KOPT-K1 (cell line): ENCODE data around the gene PIK3R1.
A peak's percentile ranks its signal among the peaks of the same experiment; 100 is the strongest.

Experiments used
- H3K27ac ChIP-seq: fragments of 200-600 bp; sonication (generic); 2 replicates; pipeline ENCODE4 v1.5.1; 2016; ENCODE audit warnings: antibody characterized with exemption, mild to moderate bottlenecking, low read depth, low read length; ENCODE audit not compliant: poor library complexity, severe bottlenecking
- H3K36me3 ChIP-seq: fragments of 200-600 bp; sonication (generic); 2 replicates; pipeline ENCODE4 v1.5.1; 2017; ENCODE audit warnings: antibody characterized with exemption, mild to moderate bottlenecking, low read length, moderate library complexity; ENCODE audit not compliant: insufficient read depth
- H3K9me3 ChIP-seq: fragments of 200-600 bp; sonication (generic); 2 replicates; pipeline ENCODE4 v1.5.1; 2017; ENCODE audit warnings: antibody characterized with exemption, low read length, mild to moderate bottlenecking; ENCODE audit not compliant: insufficient read depth, poor library complexity, severe bottlenecking

Gene PIK3R1

DNA sequence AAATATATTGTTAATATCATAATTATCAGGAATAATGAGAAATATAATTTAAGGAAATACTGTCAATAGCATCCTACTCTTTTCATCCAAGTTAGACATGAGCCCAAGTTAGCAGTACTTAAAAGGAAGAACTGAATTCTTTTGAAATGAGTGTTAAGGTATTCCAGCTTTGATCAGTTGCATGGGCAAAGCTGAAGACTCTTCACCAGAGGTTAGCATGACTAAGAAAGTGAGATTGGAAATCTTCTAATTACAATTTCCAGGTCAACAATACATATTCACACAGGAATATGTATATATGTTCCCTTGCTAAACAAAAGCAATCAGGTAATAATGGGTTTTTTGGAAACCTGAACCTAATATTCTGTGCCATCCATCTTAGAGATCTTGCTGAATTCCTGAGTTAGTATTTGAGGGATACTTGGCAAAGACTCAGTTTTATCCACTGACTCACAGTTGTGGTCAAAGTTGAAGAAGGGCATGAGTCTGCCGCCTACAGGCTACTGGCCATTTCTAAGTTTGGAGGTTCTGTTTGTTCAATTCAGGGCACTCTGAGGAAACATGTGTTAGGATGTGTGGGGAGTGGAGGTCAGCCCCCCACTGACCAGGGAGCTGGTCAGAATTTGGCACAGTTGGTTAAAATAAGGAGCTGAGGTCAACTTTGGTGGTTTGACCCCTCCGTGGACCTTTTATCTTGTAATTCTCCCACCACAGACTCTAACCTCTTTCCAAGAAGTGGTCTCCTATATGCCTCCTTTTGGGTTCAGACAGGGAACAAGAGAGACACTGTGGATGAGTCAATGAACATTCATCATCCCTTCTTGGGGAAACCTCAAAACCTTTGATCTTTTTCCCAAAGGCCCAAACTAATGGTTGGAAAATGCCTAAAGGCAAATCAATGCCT is 118.3 kb downstream of the PIK3R1 start:
- H3K27ac ChIP-seq = no peak overlapping the region

DNA sequence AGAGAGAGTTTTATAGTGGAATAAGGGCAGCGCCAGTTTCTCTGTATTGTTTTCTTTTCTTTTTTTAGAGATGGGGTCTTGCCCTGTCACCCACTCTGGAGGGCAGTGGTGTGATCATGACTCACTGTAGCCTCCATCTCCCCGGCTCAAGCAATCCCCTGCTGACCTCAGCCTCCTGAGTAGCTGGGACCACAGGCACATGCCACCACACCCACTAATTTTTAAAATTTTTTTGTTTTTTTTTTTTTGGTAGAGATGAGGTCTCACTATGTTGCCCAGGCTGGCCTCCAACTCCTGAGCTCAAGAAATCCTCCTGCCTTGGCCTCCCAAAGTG is 119.0 kb downstream of the PIK3R1 start:
- no peaks in the 10 kb centered on the region for H3K9me3 ChIP-seq

More for the DNA sequence above, 118.3 kb downstream of the PIK3R1 start:
- Histone ChIP-seq H3K9me3 (no peaks in the 10 kb centered on the region), H3K36me3 (no peaks in the 10 kb centered on the region)

DNA sequence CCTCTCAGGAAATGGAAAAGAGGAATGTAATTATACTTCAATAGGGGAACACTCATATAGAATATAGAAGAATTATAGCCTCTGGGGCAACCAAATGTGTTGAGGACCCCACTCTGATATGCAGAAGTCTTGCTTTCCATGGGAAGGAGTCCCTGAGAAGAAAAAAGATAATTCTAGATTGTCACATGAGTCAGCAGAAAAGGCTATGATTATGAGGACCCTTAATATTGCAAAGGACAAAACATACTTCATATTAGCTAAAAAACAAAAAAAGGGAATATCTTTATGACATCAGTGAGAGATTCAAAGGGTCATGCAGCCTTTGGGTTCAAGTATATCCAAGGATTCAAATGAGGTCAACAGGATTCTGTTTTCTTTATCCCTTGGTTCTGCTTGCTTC is 119.5 kb downstream of the PIK3R1 start:
- no peaks in the 10 kb centered on the region for H3K9me3 ChIP-seq
- H3K27ac ChIP-seq = no peak overlapping the region
- no peaks in the 10 kb centered on the region for H3K36me3 ChIP-seq

More for the DNA sequence above, 119.0 kb downstream of the PIK3R1 start:
- H3K27ac ChIP-seq = no peak overlapping the region
- no peaks in the 10 kb centered on the region for H3K36me3 ChIP-seq

DNA sequence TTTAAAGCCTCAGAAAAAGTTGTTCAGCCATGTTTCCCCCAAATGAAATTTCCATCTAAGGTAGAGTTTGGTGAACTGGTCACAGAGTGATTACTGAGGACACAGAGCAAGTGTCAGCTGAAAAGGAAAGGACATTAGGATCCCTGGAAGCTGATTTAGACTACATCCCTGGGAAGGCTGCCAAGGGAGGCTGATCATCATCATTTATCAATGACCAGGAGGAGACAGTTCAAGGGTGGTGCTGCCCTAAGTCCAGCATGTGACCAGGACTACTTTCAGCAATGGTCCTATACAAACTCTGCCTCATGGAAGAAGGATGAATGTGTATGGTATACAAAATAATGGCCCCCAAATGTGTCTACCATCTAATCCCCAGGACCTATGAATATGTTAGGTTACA is 120.6 kb downstream of the PIK3R1 start:
- H3K27ac ChIP-seq = no peak overlapping the region
- H3K9me3 ChIP-seq = no peaks in the 10 kb centered on the region
- H3K36me3 ChIP-seq = no peaks in the 10 kb centered on the region

DNA sequence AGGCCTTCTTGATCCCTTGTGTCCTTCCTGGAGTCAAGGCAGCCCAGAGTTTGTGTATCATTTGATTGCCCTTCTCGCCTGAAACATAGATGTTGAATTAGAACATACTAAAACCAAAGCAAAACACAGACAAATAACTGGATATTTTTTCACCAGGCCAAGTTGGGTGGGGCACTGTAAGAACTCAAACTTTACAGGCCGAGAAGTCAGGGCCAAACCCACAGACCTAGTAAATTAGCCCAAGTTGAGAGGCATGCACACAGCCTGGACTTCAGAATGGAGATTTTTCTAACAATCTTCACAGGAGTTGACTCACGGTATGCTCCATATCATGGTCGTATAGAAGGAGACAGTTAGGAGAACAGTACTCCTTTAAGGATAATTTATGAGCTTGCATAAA is 121.7 kb downstream of the PIK3R1 start:
- H3K27ac ChIP-seq = no peak overlapping the region
- no peaks in the 10 kb centered on the region for H3K9me3 ChIP-seq
- no peaks in the 10 kb centered on the region for H3K36me3 ChIP-seq

DNA sequence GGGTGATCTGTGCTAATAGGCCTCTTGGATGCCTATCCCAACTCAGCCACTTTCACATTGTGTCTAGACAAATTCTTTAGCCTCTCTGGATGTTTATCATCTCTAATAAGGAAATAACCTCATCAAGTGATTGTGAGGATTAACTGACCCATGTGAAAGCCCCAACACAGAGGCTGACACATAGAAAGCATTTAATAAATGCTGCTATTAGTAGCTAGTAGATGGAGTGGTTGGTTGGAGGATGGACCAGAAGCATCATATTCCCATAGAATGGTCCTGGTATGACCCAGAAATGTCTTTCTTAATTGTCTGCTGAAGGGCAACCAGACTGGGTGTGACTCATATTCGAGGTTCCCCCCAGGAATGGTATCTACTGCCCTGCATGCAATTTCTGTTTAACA is 124.4 kb downstream of the PIK3R1 start:
- no peak overlapping the region for H3K27ac ChIP-seq
- no peaks in the 10 kb centered on the region for H3K36me3 ChIP-seq
- H3K9me3 ChIP-seq = no peaks in the 10 kb centered on the region

DNA sequence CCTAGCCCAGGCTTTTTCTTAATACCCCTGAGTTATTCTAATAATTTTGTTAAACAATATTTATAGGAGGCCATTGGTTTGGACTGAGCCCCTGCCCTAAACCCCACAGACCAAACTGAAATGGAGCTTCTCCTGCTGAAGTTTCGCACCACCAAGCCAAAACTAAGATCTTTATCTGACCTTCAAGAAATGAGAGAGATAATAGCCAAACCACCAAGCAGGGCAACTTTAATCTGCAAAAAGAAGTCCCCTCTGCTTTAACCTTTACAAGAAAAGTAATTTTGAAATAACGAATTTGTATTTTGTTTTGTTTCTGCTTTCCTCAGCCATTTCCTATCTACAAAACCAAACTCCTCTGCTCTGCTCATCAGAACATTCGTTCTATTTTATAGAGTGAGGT is 125.5 kb downstream of the PIK3R1 start:
- no peak overlapping the region for H3K27ac ChIP-seq
- H3K36me3 ChIP-seq = no peaks in the 10 kb centered on the region

DNA sequence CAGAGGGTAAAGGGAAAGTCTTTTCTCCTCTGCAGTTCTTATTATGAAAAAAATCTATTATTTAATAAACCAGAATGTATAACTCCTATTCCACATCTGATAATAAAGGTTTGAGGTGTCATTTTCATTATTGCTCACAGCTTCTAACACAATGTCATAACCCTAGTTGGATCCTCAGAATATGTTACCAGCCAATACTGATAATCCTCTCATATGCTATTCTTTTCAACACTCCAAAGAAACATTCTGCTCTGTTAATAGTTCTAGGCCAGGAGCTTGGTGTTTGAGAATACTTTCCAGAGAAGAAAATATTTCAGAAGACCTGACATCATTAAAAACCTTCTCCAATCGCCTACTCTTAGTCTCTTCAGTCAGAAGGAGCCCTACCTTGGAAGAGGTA is 127.1 kb downstream of the PIK3R1 start:
- H3K9me3 ChIP-seq = peaks cover 4% of the 10 kb centered on the region
- no peaks in the 10 kb centered on the region for H3K36me3 ChIP-seq
- H3K27ac ChIP-seq = no peak overlapping the region

More for the DNA sequence above, 125.5 kb downstream of the PIK3R1 start:
- no peaks in the 10 kb centered on the region for H3K9me3 ChIP-seq

DNA sequence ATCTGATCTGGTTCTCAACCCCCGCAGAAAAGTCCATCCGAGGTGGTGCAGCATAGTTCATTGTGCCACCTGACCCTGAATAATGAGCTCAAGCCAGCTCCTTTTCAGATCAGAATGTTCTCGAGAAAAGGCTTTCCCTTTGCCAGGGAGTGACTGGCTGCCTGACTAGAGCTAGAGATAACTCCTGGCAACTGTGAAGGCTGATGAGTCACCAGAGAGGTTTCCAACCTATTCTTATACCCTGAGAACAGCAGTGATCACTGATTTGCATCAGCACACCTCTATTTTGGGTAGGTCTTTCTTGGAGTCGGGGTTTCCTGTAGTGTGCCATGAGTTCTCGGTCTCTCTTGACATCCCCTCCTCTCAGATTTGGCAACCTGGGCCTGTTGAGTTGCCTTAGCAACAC is 127.9 kb downstream of the PIK3R1 start:
- Histone ChIP-seq H3K36me3 (no peaks in the 10 kb centered on the region), H3K9me3 (peaks cover 12% of the 10 kb centered on the region), H3K27ac (no peak overlapping the region)

DNA sequence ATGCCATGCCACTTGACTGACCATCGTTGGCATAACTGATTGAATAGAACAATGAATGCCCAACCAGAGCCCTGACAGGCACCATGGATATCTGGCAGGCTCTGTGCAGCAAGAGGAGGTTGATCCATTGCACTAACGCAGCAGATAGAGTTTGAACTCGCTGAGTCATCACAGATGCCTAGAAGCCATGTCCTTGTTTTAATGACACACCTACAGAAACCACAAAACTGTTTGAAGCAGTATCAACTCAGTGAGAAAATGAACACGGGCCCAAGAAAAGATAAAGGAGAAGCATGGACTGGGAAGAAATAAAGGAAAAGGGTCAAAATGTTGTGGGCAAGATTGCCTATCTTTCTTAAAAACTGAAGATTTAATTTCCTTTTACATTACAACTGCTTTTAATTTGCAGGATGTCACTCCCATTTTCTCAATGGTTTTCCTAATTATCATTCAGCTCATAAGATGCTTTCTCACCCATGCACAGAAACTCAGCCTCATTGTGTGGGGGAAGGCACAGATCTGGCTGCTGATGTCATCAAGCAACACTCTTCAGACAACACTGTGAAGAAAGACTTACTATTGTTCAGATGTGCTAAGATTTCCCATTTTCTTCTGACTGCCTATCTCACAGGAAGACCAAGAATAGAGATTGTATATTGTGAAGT is 129.0 kb downstream of the PIK3R1 start:
- peaks cover 16% of the 10 kb centered on the region for H3K9me3 ChIP-seq
- peak overlapping the region; percentile 39 for H3K27ac ChIP-seq

DNA sequence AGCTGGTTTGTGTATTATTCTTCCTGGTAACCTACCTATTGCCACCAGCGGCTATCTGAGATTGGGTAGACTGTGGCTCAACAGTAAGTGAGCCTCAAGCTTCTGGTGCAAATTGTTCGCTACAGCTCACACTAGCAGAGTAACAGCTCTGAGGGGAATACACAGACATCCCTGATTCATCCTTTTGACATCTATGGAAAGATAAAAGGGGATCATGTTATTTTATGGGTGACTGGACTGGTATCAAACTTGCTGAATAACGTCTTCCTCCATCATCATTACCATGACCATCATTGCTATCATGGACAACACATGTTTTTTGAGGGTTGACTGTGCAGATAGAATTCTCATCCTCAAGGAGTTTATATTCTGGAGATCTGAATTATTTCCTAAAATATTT is 129.6 kb downstream of the PIK3R1 start:
- H3K9me3 ChIP-seq = peaks cover 16% of the 10 kb centered on the region
- H3K27ac ChIP-seq = peak overlapping the region; percentile 39
- H3K36me3 ChIP-seq = no peaks in the 10 kb centered on the region

More for the DNA sequence above, 129.0 kb downstream of the PIK3R1 start:
- H3K36me3 ChIP-seq = no peaks in the 10 kb centered on the region

DNA sequence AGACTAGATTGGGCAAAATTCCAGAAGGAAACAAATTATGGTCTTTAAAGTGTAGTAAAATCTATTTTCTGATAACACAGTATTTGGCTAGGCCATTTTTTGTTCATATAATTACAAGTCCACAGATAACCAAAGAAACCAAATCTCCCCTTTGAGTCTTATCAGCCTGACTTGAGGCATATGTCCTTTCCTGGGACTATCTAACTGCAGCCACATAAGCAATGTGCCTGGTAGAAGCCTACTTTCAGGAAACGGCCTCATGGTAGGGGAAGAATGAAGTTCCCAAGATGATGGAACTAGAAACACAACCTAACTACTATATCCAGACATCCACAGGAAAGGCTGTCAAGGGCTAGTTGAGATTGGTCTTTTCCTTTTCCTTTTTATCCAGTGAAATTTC is 130.0 kb downstream of the PIK3R1 start:
- no peaks in the 10 kb centered on the region for H3K36me3 ChIP-seq
- H3K9me3 ChIP-seq = peaks cover 16% of the 10 kb centered on the region
- no peak overlapping the region for H3K27ac ChIP-seq

DNA sequence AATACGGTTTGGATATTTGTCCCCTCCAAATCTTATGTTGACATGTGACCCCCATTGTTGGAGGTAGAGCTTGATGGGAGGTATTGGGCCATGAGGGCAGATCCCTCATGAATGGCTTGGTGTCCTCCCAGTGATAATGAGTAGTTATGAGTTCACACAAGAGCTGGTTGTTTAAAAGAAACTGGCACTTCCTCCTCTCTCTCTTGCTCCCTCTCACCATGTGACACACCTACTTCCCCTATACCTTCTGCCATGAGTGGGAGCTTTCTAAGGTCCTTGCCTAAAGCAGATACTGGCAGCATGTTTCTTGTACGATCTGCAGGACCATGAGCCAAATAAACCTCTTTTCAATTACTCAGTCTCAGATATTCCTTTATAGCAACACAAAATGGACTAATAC is 132.0 kb downstream of the PIK3R1 start:
- peaks cover 16% of the 10 kb centered on the region for H3K9me3 ChIP-seq
- H3K27ac ChIP-seq = no peak overlapping the region
- no peaks in the 10 kb centered on the region for H3K36me3 ChIP-seq

DNA sequence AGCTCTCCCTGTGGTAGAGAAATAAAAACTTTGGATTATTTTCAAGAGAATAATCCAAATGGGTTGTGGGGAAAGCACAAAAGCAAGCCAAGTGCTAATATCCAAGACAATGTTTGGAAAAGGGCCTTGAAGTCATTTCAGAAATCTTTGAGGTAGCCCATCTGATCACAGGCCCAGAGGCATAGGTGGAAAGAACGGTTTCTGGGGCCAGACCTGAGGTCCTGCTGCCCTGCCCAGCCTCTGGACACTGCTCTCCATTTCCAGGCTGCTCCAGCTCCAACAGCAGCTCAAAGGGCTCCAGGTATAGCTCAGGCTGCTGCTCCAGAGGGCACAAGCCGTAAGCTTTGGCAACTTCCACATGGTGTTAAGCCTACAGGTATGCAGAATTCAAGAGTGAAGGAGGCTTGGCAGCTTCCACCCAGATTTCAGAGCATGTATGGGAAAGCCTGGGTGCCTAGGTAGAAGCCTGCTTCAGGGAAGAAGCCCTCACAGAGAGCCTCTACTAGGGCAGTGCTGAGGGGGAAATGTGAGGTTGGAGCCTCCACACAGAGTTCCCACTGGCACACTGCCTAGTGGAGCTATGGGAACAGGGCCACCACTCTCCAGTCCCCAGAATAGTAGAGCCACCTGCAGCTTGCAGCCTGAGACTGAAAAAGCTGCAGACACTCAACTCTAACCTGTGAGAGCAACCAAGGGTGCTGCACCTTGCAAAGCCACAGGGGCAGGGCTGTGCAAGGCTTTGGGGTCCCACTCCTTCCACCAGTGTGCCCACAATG is 133.1 kb downstream of the PIK3R1 start:
- peaks cover 16% of the 10 kb centered on the region for H3K9me3 ChIP-seq
- no peaks in the 10 kb centered on the region for H3K36me3 ChIP-seq
- H3K27ac ChIP-seq = no peak overlapping the region

DNA sequence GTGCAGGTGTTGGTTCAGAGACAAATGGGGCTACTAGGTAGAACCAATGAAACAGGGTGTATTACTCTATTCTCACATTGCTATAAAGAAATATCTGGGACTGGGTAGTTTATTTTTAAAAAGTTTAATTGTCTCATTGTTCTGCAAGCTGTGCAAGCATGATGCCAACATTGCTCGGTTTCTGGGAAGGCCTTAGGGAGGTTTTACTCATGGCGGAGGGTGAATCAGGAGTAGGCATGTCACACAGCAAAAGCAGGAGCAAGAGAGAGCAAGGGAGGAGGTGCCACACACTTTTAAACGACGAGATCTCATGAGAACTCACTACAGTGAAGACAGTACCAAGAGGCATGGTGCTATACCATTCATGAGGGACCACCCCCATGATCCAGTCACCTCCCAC is 134.6 kb downstream of the PIK3R1 start:
- Histone ChIP-seq H3K36me3 (no peaks in the 10 kb centered on the region), H3K27ac (no peak overlapping the region), H3K9me3 (peaks cover 16% of the 10 kb centered on the region)
